GM18520 (cell line): ENCODE results near the gene DTL.

Source experiments
- ATAC-seq: cut with Tn5 transposase; IDR thresholded peaks from one replicate; pipeline ENCODE4 v1.9.1; 2021; ENCODE audit not compliant: unreplicated experiment

The DTL gene

DNA sequence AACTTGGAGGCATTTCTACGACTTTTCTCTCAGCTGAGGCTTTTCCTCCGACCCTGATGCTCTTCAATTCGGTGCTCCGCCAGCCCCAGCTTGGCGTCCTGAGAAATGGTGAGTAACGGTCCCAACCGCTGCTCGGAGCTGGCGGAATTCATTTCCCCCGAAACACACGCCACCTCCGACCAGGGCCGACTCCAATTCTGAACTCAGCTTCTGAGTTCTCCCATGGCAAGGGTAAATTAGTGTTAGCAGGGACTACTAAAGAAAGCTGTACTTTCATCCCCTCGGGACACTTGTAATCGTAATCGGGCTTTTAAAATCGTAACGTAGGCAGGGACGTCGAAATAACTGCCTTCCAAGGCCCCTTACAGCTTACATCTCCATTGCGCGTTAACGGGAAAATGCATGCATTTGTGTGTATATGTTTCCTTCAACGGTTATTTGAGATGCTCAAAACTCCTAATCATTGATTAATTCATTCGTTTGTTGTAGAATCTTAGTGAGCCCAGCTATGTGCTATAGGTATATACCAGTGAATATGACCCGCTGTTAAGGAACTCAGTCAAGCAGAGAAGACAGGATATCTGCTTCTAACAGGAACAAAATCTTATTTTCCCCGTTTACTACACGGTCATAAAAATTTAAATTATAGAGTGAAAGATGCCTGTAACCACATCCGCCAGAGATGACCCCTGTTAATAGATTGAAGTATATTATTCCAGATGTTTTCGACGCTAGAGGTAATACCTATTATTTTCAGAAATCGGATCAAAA lies 472 bp downstream of the DTL start:
- peak; percentile 0 for ATAC-seq

DNA sequence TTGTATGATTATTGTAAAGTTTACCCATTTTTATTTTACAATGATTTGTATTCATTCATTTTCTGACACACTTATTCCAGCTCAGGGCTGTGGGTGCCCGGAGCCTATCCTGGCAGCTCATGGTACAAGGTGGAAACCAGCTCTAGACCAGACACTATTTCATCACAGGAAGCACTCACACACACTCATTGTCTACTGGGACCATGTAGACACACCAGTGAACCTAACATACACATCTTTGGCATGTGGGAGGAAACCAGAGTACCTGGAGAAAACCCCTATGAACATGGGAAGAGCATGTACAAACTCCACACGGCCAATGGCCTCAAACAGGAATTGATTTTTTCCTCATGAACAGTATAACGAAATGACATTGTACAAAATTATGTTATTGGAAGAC lies 2.4 kb downstream of the DTL start:
- ATAC-seq: no peak

DNA sequence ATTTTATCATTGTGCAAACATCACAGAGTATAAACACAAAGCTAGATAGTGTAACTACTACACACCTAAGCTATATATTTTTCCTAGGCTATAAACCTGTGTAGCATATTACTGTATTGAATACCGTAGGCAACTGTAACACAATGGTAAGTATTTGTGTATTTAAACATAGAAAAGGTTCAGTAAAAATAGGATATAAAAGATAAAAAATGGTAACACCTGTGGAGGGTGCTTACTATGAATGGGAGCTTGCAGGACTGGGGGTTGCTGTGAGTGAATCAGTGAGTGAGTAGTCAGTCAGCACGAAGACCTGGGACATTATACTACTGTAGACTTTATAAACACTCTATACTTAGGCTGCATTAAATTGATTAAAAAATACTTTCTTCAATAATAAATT lies 4.1 kb downstream of the DTL start:
- no peak for ATAC-seq

DNA sequence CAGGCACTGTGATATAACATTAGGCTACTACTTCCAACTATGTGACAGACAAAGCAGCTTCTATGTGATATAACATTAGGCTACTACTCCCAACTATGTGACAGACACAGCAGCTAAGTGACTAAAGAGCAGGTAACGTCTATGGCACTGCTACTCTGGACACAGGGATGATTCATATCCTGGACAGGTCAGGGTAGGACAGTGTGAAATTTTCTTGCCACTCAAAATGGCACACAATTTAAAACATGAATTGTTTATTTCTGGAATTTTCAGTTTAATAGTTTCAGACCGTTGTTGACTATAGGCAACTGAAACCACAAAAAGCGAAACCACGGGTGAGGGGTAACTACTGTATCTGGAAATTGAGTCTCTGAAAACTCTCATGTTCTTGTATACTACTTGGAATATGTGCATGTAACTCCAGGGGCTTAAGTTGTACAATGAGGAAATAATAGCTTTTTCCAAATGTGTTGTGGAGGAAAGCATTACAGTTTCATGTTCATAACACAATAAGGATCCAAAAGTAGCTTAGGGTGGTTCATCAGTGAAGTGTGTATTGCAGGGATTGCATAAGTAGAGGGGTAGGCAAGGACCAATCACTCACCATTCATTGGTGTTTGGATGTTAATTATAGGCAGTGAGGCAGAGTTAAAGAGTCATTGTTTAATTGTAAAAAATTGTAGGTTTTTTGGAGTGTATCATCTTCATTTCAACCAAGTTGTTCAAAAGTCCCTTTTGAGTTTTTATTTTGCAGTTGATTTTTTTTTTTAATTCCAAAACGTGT lies 5.3 kb downstream of the DTL start:
- no peak for ATAC-seq

- no peak for ATAC-seq
Observed at GRCh38 chr1:212042436-212042835, 6.9 kb downstream of the DTL start.

DNA sequence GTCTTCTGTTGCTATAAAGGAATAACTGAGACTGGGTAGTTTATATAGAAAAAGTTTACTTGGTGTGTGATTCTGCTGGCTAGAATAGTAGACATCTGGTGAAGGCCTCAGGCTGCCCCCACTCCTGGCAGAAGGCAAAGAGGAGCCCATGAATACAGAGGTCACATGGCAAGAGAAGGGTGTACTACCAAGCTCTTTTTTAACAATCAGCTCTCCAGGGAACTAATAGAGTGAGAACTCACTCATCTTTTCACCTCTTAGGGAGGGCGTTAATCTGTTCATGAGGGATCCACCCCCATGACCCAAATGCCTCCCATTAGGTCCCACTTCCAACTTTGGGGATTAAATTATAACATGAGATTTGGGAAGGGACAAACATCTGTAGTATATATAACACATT lies 9.3 kb downstream of the DTL start:
- no peak for ATAC-seq

DNA sequence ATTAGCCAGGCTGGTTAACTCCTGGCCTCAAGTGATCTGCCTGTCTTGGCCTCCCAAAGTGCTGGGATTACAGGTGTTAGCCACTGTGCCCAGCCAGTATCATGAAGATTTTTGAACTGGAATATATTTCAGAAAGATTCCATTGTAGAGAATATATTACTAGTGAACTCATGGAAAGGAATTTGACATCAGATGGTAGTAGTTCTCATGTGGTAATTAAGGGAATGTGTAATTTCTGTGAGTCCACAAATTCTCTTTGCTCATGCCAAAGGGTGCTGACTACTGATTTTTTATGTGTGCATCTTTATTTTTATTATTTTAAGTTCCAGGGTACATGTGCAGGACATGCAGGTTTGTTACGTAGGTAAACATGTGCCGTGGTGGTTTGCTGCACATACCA lies 10.4 kb downstream of the DTL start:
- ATAC-seq: no peak

DNA sequence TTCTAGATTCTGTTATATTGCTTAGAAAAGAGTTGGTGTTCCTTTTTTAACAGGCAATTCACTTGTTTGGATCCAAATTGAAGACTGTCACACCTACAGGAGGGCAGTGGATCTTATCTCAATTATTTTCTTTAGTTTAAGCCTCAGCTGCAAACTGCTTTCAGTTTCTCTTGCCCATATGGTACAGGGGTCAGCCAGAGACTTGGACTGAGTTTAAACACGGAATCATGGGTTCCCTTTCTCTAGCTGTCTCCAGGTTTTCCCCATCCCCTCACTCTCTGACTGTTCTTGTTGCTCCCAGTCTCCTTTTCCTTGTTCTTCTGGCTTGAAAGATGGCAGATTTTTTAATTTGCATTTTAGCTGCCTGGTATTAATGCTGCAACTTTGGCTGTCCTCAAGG lies 18.4 kb downstream of the DTL start:
- ATAC-seq: no peak

DNA sequence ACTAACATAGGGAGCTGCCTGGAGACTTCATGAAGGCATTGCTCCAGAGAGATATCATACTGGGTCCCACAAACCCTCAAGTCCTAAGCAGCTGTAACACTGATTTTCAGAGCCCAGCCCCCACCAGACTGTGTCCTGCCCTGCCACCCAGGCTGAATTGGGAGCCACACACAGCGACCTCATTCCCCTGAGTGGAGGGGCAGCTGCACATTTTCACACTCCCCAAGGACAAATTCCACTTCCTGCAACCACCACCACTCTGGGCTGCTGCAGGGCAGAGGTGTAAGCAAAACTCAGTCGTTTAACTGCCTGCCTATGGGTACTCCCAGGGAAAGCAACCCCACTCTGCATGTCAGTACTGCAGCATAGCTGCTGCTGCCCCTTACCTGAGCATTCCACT lies 19.8 kb downstream of the DTL start:
- no peak for ATAC-seq

GRCh38 chr1:212060632-212061472 lies 25.3 kb downstream of the DTL start:
- ATAC-seq: no peak

DNA sequence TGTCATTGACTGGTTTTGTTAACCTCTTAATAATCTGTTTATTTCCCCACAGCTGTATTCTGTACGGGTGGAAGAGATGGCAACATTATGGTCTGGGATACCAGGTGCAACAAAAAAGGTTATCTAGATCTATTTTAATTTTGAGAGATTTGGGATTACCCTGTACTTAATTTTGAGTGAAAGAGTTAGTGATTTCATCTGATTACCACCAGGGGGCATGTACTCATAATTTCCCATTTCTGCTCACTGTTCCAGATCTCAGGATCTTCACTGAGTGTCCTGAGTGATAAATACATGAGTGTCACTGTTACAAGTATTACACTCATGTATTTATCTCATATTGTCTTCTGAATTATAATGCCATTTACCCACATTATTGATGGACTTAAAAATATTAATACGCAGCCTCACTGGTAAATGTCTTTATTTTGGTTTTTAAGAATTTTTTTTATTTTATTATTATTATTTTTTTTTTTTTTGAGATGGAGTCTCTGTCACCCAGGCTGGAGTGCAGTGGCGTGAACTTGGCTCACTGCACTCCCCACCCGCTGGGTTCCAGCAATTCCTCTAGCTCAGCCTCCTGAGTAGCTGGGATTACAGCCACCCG lies 27.4 kb downstream of the DTL start:
- ATAC-seq: no peak

DNA sequence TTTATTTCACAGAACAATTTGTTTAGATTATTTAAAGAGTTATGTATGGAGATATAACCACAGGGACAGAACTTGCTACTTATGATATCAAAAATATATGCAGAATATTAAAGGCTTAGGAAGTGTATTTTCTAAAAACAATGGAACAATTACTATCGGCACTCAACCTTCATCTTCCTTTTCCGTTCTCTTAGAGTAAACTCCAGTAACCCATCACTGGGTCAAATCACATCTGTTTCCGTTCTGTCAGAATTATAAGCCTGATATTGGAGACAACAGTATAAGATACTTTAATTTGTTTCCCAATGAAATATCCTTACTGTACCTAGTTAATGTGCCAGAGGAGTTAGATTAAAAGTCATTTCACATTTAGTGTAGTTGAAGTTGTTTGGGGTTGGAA lies 32.2 kb downstream of the DTL start:
- ATAC-seq: no peak

DNA sequence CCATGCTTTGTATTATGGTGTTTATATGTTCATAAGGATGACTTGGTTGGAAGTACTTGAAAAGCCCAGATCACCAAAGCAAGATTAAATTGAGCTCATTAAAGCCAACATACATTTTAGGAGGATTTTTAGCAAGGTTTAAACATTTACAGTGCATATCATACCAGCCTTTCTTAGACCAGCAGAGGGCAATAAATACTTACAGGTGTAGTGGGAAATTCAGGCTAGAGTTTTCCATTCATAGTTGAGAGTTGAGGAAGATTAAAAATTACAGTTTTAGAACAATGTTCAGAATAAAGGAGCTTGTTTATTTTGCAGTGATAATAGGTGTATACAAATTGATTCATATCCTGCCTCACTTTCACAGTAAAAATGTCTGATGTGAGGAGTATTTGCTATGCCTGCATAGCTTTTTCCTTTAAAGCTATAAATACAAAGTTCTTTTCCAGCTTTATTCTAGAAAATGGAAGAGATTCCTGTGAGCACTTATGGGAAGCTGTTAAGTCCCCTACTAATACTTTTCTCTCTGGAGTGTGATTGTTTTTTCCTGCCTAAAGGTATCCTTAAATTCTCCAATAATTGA lies 35.3 kb downstream of the DTL start:
- ATAC-seq: no peak

- ATAC-seq: no peak
Observed at GRCh38 chr1:212072047-212072446, 36.5 kb downstream of the DTL start.

- no peak for ATAC-seq
Observed at GRCh38 chr1:212073490-212073889, 37.9 kb downstream of the DTL start.

GRCh38 chr1:212074313-212074712 lies 38.8 kb downstream of the DTL start:
- ATAC-seq: no peak

DNA sequence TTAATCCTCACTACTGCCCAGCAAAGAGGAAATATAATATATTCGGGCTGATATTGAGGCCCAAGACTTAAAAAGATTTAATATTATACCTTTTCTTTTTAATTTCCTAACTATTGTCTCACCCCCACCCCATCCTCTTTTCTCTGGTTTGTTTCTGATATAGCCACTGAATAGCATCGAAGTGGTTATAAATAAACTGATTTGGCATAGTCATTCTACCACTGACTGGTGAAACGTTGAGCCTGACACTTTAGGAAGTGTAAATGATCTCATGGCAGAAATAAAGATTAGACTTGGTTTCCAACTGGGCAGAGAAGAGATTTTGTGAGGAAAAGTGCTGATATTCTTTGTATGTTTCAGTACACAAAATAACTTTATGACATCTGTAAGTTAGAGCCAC lies 39.3 kb downstream of the DTL start:
- ATAC-seq: no peak

DNA sequence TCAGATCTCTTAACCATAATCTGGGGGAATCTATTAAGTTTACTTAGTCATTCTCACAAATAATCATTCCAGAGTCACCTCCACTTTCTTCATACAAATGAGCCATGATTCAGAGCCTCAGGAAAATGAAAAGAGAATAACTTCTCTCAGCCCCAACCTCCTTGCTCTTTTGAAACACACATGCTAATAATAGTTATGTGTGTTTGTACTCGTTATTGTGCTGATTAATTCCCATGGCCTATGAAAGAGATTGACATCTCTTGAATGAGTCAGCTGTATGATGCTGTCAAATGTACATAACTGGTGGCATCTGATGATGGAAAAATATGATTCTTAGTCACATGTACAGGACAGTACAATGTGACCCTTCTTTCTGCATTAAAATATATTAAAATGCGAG lies 41.5 kb downstream of the DTL start:
- ATAC-seq: no peak

DNA sequence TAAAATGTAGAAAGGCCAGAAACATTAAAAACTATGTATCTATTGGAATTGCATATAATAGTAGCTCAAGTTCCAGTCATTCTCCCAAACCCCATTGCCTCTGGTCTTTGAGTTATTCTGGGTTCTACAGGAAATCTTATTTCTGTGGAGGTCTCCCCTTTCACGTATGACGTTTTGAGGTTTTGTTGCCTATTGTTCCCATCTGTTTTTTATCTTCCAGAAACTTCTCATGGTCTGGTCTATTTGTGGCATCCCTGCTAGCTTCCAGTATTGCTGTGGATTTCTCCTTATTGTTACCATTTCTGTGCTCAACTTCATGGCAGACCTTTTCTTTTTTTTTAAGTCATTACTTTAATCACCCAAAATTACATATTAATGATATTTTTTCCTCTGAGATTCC lies 43.3 kb downstream of the DTL start:
- ATAC-seq: no peak

GRCh38 chr1:212082765-212083406 lies 47.3 kb downstream of the DTL start:
- no peak for ATAC-seq
